Measurements from ENCODE around the gene PRKCD.

PRKCD gene

GRCh38 chr3:53173107-53173506 lies 12.1 kb downstream of the PRKCD start:
- TF ChIP-seq CTCF (conservative IDR thresholded peaks at IDR 0.05; ENCODE audit: low read length) = no peak
- no peak overlapping the region for H3K4me3 ChIP-seq (ENCODE audit: low read length)
- no peak for DNase-seq (ENCODE audit: low read depth)

- no peak for DNase-seq (ENCODE audit: low read depth)
- no peak overlapping the region for H3K4me3 ChIP-seq (ENCODE audit: low read length)
- TF ChIP-seq CTCF (conservative IDR thresholded peaks at IDR 0.05; ENCODE audit: low read length) = no peak
Observed at GRCh38 chr3:53174346-53175250, 13.6 kb downstream of the PRKCD start.

- H3K4me3 ChIP-seq (ENCODE audit: low read length) = no peak overlapping the region
- no peak for DNase-seq (ENCODE audit: low read depth)
- no peak for TF ChIP-seq CTCF (conservative IDR thresholded peaks at IDR 0.05; ENCODE audit: low read length)
Observed at GRCh38 chr3:53175613-53176540, 14.9 kb downstream of the PRKCD start.

- no peak overlapping the region for H3K4me3 ChIP-seq (ENCODE audit: low read length)
- TF ChIP-seq CTCF (conservative IDR thresholded peaks at IDR 0.05; ENCODE audit: low read length) = no peak
- DNase-seq (ENCODE audit: low read depth) = no peak
Observed at GRCh38 chr3:53178246-53178645, 17.2 kb downstream of the PRKCD start.

- no peak overlapping the region for H3K4me3 ChIP-seq (ENCODE audit: low read length)
Observed at GRCh38 chr3:53179580-53179979, 18.6 kb downstream of the PRKCD start.

More at GRCh38 chr3:53179580-53179979, 18.6 kb downstream of the PRKCD start:
- DNase-seq (ENCODE audit: low read depth) = no peak
- no peak for TF ChIP-seq CTCF (conservative IDR thresholded peaks at IDR 0.05; ENCODE audit: low read length)
